HG03108 (cell line): ENCODE measurements around the gene DIPK1B.

ENCODE experiments used
- ATAC-seq: cut with Tn5 transposase; IDR thresholded peaks from one replicate; pipeline ENCODE4 v1.9.1; 2021; ENCODE audit warnings: moderate library complexity; ENCODE audit not compliant: unreplicated experiment

Gene DIPK1B

DNA sequence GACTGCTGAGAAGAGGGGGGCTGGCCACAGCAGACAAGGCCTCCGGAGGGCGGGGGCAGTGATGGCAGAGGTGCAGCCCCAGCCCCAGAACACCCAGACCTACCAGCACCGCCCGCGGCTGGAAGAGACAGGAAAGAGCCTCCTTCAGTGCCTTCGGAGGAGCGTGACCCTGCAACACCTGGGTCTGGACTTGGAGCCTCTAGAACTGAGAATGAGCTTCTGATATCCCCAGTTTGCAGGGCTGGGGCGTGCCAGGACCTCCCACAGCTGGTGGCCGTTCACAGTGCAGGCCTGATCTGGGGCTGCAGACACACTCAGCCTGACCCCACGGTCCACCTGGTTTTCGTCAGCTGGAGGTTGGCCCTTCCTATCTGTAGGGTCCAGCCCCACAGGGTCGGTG is 21.2 kb downstream of the DIPK1B start:
- no peak for ATAC-seq

DNA sequence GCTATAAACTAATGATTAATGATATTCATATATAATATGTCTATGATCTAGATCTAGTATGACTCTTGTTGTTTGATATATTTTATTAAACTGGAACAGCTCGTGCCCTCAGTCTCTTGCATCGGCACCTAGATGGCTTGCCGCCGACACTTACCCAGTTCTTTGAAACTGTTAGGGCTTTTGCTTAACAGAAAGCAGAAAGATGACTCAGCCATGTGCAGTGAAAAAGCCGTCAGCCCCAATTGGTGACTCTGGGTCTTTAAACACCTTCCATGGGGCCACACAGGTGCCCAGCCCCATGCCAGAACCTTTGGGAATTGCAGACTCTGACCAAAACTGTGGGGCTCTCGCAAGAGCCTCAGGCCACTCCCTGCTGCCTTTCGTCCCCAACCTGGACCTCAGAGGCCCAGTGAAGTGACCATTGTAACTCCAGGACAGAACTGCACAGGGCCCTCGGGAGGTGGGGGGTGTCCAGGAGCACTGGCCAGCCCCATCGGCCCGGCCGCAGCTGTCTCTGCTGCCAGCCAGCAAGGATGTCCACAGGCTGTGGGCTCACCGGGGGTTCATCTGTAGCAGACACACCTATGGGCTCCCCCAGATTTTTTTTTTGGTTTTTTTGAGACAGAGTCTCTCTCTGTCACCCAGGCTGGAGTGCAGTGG is 22.6 kb downstream of the DIPK1B start:
- no peak for ATAC-seq

DNA sequence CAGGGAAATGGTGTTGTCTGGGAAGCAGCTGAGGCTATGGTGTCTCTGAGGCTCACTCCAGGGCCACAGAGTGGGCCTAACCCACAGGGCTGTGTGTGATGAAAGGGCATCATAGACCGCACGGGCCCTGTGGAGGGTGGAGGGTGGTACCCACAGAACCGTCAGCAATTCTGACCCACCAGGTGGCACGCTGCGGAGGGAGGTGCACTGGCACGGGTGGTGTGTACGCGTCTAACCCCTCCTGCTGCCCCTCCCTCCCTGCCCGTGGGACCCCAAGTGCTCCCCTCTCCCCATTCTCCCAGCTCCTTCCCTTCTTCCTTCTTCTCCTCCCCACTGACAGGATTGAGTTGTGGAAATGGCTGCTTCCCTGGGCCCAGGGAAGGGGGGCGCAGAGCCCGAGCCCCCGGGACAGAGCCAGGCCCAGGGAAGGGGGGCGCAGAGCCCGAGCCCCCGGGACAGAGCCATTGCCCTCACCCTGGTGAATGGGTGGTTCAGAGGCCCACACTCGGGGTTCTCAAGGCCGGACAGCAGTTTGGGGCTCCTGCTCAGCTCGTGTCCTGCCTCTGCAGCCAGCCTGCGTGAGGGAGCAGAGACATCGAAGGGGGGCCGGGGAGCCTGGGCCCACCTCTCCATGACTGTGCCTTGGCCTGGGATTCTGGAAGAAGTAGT is 23.6 kb downstream of the DIPK1B start:
- ATAC-seq = no peak

DNA sequence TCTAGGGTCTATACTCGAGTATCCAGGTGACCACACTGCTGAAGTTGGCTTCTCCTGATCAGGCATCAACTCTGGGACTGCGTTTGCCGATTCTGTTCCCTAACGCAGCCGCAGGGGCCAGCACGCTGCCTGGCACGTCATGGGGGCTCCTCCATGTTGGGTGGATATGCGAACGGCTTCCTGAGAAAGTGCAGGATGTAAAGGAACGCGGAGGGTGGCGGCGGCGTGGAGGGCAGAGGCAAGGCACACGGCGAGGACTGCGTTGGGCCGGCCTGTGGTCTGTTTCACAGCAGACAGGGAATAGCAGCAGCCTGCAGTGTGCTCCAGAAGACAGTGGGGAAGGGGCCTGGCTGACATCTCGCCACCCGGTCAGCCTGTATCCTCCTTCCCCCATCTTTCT is 26.6 kb downstream of the DIPK1B start:
- ATAC-seq = no peak

DNA sequence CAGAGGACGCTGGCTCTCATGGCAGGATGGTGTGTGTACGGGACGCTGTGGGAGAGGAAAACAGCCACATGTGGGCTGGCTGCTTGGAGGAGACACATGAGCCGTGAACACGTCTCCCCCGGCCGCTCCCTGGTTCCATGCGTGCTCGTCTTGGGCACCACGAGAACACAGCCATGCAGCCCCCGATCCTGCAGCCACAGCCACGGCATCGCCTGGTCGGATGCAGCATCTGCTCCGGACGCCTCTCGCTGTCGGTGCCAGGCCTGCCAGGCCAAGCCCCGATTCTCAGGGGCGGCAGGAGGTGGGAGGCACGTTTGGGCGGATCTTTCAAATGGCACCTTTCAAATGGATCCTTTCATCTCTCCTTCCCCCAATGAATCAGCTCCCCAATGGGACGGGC is 27.1 kb downstream of the DIPK1B start:
- ATAC-seq = no peak

DNA sequence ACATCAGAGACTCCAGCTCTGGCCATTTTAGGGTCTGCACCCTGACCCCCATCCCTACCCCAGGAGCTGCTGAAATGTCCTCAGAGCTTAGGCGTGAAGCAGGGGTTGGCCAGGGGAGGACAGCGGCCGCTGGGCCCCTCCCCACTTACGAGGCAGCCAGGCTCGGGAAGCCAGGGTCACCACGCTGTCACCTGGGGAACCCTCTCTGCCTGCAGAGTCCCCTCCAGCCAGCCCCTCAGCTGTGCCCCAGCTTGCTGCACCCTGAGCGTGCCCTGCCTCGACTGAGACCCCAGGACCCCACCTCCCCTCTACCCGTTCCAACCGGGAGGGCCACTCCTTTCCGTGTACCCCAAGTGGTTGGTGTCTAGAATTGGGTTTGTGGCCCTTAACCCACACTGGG is 27.7 kb downstream of the DIPK1B start:
- ATAC-seq = no peak

DNA sequence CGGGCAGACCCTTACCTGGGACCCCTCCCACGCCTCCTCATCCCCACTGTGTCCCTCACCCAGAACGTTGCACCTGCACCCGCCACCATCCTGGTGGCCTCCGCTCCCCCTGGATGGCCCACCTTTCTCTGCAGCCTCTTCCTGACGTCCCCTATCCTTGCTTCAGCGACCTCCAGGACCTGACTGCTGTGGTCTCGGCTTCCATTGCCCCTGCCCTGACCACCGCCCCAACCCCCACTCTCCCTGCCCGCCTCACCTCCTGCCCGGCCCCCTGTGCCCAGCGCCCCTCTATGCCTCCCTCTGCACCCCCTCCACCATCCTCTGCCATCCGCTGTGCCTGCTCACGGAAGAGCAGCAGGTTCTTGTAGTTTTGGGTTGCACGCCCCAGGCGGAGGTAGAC is 28.1 kb downstream of the DIPK1B start:
- no peak for ATAC-seq

DNA sequence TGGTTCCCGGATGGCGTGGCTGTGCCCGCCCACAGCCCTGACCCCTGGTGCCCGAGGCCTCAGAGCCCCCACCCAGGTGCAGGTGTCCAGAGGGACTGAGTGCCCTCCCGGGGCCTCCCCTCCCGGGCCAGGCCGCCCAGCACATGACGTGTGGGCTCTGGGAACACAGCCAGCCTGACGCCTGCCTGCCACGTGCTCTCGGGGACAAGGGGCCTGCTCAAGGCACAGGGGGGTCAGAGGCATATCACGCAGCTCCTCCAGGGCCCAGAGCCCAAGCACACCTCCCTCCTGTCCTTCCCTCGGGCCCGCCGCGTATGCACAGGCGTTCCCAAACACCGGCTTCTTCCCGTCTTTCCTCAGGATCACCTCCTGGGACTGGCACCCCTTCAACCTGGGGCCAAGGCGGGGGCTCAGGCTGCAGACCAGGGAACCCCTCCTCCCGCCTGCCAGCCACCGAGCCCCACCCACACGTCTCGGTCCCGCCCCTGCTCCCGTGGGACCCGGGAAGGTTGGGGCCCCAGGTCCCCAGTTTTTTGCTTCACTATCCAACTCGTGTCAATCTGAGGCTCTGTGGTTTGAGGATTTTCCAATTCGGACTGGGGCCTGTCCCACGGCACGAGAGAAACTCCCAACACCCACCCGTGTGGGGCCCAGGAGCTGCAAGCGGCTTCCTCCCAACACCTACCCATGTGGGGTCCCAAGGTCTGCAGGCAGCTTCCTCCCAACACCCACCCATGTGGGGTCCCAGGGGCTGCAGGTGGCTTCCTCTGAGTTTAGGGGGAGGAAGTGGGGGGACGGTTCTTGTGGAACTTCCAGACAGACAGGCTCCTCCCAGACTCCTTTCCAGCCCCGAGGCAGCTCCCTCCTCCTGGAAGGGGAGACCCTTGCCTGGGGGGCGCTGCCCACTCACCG is 28.9 kb downstream of the DIPK1B start:
- ATAC-seq = no peak

DNA sequence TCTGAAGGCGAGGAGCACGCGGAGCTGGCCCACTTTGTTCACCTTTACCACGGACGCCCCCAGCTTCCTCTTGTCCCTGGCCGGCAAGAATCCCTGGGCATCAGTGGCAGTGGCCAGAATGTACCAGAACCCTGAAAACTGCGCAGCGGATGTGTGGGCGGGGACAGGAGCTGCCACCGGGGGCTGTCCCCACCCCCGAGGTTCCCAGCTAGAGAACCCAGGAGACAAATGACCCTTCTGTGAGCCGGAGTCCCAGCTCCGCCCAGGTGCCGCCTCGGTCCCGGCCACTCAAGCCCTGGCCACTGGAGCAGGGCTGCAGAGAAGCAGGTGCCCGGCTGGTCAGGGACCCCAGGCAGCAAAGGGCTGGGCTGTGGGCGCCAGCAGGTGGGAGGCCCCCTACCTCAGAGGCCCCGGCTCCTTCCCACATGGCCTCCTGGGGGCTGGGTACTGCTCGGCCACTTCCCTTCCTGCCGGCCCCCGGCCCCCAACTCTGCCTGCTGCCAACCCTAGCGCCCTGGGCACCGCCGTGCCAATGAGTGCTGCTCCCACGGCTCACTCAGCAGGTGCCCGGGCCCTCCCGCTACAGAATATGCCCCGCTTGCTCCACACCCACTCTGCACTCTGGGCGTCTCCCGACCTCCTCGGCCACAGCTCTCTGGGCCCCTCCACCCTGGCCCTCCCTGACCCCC is 29.7 kb downstream of the DIPK1B start:
- ATAC-seq = peak; percentile 53

DNA sequence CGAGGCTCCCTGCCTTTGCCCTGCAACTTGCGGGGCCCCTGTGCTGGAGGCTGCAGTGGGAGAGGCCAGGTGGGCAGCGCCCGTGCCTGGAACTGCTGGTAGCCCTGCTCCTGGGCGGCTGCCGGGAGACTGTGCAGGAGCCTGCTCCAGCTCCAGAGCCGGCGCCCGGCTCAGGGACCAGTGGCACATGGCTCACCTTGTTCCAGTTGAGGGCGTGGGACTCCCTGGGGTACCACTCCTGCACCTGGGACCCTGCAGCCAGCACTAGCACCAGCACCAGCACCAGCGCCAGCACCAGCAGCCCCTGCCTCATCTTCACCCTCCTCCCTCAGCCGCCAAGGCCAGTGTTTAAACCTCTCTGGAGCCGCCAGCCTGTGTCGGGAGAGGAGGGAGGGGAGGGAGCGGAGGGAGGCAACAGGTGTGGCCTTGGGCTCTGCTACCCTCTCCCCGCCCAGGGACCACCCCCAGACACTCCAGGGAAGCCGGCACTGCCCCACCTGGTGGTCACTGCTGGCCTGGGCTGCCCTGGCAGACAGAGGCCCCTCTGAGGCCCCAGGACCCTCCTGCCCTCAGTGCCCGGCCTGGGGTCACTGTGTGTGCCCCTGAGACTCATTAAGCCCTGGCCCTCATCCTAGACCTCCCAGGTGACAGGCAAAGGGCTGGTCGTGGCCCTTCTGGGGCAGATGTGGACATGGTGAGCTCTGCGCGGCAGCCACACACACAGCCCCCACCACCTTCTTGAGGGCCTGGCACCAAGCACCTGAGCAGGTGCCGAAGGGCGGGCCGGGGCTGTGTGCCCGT is 30.4 kb downstream of the DIPK1B start, which contains the start of gene LCN10:
TSS of gene LCN10 (minus strand) at position 350 of the 801 bp plus-strand sequence. CDS start at position 313, 37 bp downstream.
- no peak for ATAC-seq

DNA sequence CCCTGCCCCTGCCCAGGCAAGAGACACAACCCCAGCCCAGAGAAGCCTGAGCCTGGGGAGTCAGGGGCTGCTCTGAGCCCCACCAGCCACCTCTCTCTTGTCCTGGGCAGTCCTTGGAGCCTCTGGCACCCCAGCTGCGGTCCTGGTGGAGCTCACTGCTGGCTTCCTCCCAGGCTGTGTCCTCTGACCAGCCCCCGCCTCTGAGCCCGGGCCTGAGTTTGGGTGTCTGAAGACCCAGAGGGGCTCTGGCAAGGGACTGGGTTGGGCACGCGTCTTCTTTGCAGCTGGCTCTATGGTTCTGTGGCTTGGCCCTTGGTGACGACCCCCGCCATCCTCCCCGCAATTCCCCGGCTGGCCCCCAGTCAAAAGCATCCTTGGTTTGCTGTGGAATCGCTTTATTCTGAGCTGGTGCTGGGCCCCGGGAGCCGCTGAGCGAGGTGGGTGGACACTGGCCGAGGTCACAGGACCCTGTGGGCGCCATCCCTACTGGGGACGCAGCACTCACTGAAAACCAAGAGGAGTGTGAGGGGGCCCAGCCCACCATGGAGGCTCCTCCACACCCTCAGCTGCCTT is 31.4 kb downstream of the DIPK1B start:
- ATAC-seq = no peak

DNA sequence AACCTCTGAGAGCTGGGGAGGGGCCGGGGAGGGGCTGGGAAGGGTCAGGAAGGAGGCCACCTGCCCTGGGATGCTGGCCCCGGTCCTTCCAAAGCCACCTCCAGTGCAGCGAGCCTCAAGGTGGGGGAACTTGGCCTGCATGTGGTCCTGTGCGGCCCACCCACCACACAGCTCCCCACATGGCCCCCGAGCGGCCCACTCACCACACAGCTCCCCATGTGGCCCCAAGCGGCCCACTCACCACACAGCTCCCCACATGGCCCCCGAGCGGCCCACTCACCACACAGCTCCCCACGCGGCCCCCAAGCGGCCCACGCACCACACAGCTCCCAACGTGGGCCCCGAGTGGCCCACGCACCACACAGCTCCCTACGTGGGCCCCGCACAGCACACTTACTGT is 32.4 kb downstream of the DIPK1B start:
- no peak for ATAC-seq

DNA sequence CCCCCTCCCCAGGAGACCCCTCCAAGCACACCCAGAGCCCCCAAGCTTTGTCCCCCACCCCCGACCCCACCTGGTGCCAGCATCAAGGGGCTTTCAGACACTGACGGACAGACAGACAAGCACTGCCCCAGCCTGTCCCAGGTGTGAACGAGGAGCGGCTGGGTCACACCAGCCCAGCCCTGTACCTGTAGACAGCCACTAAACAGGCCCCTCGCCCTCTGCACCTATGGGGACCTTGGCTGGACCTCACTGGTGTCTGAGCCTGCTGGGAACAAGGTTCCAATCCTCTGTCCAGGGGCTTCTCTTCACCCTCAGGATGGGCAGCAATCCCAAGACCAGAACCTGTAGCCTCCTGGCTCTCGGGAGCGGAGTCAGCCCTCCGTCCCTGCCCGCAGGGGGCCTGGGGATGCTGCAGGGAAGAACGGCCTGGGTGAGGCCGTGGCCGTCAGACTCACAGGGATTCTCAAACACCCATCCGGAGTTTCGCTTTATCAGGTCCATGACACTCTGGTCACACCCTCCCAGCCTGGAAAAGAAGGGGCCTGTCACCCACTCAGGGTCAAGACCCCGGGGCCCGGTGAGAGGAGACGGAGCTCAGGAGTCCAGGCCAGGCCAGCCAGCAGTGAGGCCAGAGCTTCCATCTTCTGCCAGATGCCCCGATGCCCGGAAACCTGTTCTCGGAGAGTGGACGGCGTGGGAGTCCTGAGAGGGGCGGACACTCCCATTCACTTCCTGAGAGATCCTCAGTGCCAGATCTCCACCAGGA is 33.2 kb downstream of the DIPK1B start:
- no peak for ATAC-seq

DNA sequence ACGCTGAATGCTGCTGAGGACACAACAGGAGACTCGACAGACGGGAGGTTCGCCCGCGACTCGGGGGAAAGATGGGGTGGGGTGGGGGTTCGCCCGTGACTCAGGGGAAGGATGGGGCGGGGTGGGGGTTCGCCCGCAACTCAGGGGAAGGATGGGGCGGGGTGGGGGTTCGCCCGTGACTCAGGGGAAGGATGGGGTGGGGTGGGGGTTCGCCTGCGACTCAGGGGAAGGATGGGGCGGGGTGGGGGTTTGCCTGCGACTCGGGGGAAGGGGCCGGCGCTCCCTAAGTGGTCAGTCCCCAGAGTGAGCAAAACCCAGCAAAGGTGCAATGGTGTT is 33.8 kb downstream of the DIPK1B start:
- ATAC-seq = no peak

DNA sequence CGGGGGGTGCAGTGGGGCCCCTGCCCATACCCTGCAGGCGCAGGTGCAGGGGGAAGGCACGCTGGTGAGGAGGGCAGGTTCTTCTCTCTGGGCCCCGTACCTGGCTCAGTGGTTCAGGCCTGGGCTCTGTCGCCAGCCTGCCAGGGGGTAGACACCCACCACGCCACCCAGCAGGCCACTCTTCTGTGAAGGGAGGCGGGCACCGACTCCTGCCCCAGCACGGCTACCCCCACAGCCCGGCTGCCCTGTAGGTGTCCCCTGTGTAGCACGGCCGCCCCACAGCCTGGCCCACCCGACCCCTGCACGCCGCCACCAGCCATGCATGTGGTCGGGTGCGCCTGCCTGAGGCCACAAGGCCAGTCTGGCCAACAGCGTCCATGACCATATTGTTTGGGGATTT is 34.2 kb downstream of the DIPK1B start:
- no peak for ATAC-seq

DNA sequence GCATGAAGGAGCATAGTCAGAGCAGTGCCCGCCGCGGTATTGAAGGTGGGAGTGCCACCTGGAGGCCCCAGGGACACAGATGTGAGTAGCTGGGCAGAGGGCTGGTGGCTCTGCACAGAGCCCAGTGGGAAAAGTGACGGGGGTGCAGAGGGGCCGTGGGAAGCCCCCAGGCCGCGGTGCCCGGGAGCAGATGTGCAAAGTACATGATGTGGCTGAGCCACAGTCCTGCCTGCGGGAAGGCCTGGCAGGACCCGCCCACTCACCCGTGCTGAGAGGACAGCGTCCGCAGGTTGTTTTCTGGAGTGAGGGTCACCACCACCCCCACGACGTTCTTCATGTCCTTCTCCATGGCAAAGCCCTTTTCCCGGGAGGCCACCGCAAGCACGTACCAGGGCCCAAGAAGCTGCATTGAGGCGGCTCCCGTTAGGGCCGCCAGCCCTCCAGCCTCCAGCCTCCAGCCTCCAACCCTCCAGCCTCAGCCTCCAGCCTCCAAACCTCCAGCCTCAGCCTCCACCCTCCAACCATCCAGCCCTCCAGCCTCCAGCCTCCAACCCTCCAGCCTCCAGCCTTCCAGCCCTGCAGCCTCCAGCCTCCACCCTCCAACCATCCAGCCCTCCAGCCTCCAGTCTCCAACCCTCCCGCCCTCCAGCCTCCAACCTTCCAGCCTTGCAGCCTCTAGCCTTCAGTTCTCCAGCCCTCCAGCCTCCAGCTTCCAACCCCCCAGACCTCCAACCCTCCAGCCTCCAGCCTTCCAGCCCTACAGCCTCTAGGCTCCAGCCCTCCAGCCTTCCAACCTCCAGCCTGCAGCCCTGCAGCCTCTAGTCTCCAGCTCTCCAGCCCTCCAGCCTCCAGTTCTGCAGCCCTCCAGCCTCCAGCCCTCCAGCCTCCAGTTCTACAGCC is 35.0 kb downstream of the DIPK1B start:
- ATAC-seq = no peak

DNA sequence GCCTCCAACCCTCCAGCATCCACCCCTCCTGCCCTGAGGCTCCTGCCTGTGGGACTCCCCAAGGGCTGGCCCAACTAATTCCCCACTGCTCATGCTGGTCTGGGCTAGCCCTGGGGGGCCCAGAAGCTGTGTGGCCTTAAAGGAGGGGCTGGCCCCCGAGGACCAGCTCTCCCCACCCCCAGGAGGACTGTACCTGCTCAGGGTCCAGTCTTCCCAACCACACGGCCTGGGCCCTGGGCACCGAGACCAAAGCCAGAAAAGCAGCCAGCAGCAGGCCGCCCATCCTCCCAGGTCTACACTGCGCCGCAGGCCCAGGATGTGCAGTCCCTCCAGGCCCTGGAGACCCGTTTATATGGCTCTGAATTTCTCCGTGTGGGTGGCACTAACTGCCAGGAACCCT is 35.8 kb downstream of the DIPK1B start, which contains the start of gene LCN6:
TSS of gene LCN6 (minus strand) at position 325 of the 400 bp plus-strand sequence. CDS start at position 283, 42 bp downstream.
- no peak for ATAC-seq
